ENCODE measurements around the gene TMTC1.
A peak's percentile ranks its signal among the peaks of the same experiment; 100 is the strongest.

Gene TMTC1

DNA sequence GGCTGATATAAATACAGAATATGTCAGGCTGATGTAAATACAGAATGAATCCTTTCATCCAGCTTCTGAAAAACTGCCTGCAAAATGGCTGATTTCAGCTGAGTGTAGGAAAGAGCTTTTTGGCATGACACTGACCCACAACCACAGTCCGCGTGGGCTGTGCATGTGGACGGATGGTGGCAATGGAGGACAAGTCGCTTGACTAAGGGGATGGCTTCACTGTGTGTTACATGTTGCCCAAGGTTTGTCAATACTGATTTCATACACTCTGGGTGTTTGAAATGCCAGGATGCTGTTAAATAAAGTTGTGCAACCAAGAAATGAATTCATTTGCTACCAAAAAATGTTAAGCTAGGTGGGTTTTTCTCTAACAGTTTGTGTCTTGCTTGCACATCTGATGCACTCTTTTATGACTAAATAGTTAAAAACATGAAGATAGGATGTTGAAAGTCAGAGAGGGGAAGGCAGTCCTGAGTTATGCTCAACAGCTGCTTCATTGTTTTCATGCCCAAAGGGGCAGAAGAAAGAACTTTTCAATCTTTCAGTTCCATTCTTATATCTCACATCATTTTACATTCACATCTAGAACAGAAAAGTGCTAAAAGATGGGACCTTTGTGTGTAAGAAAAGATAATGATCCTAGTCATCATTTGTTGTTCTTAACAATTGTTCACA, 249.8 kb downstream of the TMTC1 start:
- no peak for DNase-seq (ENCODE audit: low read depth)

- no peak for DNase-seq (ENCODE audit: low read depth)
Measured at GRCh38 chr12:29531471-29531870, 252.3 kb downstream of the TMTC1 start.

DNA sequence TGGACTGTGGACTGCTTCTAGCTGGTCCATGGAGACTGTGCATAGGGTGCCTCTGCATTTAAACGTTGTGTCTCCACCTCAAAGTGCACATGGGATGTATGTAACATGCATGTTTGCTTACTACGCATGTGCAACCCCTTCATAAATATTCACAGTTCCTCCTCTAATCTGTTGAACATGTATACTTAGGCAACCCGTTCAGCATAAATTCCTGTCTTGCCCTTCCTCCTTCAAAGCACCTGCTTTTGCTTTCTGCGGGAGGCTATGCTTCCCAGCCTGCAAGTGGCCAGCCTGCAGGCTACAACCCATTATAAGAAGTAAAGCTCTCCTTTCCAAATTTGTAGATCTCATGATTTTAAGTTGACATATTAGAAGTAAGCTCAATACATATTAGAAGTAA, 253.3 kb downstream of the TMTC1 start:
- DNase-seq (ENCODE audit: low read depth): no peak

DNA sequence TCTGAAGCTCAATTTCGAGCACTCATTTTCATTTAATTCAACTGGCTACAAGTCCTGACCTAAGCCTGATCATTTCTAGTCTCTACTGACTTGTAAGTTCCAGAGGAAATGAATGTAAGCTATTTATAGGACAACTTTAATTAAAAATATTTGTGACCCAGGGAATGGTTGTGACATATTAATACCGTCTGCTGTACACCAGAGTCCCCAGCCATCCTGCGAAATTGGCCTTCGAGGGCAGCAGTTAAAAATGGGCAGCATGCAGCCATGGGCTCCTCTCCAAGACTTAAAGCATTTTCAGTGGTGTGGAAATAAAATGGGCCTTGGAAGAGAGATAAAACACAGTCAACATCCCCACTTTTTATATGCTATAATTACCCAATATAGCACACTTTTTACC, 255.6 kb downstream of the TMTC1 start:
- no peak for DNase-seq (ENCODE audit: low read depth)

DNA sequence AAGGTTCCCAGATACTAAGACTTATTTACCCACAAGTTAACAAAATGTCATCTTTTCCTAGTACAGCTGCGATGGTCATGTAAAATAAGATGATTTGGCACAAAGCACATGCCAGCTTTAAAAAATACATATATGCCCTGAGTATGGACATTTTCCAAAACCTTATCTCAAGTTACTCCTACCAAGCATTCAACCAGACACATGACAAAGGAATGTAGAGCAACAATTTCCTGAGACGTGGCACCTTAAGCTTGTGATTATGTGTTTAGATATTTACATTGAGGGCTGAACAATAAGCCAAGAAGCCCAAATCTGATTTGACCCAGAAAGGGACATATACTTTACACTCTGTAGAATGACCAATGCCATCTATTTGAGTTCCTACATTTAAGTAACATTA, 261.8 kb downstream of the TMTC1 start:
- no peak for DNase-seq (ENCODE audit: low read depth)

GRCh38 chr12:29519585-29520182, 264.1 kb downstream of the TMTC1 start:
- peak; percentile 5 for DNase-seq (ENCODE audit: low read depth)

DNA sequence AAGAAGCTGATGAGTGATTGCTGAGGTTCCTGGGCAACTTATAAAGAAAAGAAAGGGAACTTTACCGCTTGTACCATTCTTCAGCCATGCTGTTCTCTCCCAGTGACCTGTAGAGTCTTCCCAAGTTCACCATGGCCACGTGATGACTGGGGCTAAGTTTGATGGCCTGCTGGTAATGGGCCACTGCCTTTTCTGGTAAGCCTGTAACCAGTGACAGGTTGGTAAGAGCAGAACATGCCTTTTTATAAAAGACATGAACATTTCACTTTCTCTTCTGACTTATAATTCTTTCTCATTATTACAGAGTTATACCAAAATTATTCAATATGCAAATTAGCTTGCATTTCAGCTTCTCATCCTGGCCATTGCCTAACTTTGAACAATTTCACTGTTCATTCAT, 265.3 kb downstream of the TMTC1 start:
- DNase-seq (ENCODE audit: low read depth): no peak

DNA sequence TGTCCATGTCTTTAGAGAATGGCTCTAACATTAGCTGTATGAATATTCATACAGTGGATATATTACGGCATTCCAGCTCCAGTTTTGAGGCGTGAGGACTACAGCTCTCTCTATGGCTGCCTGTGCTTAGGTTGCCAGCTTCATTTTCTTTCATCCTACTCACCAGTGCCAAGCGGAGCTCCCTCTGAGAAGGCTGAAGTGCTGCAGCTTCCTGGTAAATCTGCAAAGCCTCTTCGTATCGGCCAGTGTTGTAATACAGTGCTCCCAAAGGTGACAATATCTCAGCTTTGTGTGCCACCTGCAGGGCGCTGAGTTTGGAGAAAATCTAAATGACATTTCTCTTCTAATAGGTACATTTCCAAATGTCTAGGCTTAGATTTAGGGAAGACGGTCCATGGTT, 266.5 kb downstream of the TMTC1 start:
- DNase-seq (ENCODE audit: low read depth): no peak

- no peak for DNase-seq (ENCODE audit: low read depth)
Measured at GRCh38 chr12:29516431-29516875, 267.3 kb downstream of the TMTC1 start.

DNA sequence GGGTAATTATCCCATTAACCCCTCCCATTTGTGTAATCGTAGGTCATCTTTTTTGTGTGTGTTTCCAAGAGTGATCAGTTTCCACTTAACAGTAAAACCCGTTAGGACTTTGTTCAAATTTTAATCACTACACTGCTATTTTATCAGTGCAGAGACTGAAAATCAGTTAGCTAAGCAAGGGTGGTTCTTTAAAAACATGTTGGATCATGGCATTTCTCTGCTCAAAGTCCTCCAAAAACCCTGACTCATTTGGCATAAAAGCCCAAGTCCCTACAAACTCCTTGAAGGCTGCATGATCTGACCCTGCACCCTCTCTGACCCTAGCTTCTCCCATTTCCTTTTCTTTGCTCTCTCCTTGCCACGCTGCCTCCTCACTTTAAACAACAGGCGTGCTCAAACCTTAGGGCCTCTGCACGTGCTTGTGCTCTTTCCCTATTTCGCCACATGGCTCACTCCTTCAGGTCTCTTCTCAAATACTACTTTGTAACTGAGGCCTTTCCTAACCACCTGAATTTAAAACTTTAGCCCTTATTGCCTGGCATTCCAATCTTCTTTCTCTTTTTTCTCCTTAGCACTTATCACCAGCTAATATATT, 273.1 kb downstream of the TMTC1 start:
- DNase-seq (ENCODE audit: low read depth): no peak

DNA sequence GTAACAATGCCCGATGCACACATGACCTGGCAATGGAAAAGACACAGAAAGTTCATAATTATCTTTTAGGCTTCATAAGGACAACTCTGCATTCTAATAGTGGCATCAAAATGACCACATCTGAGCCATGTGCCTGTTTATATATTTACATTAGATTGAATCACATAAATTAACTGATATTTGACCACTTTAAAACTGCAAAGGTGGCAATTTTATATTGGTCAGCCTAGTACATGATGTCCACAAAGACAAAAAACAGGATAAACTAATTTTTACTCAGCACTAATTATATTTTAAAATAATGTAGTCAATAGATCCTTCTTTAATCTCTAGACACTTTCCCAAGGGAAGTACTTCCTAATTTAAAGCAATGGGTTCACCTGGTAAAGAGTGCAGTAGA, 274.2 kb downstream of the TMTC1 start:
- no peak for DNase-seq (ENCODE audit: low read depth)

DNA sequence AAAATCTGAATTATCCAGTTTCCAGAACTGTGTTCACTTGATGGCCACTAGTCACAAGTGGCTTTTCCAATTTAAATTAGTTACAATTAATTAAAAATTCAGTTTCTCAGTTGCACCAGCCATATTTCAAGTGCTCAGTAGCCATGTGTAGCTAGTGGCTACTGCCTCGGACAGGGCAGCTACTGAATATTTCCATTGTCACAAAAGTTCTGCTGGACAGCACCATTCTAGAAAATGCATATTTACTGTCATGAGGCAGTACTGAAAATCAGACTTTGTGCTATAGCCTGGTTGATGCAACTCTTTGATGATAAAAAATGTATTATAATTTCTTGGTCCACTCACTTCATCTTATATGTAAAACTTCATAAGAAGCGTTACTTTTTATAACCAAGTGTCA, 274.8 kb downstream of the TMTC1 start:
- DNase-seq (ENCODE audit: low read depth): no peak

- DNase-seq (ENCODE audit: low read depth): no peak
Measured at GRCh38 chr12:29505122-29505521, 278.6 kb downstream of the TMTC1 start.

DNA sequence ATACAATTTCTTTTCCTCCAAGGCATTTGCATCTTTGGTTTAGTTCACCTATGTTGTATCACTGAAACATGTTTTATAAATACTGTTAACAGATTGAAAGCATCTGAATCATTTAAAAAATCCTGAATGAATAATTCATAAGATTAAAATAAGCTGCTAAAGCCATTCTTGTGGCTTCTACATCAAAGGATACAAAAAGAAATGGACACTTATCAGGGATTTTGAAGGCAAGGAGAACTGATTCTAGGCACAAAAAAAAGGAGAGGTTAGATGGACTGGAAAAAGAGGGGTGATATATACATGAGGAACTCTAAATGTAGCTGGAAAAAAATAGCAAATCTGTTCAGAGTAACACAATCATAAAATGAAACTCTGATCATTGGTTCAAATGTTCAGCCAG, 280.5 kb downstream of the TMTC1 start:
- no peak for DNase-seq (ENCODE audit: low read depth)

DNA sequence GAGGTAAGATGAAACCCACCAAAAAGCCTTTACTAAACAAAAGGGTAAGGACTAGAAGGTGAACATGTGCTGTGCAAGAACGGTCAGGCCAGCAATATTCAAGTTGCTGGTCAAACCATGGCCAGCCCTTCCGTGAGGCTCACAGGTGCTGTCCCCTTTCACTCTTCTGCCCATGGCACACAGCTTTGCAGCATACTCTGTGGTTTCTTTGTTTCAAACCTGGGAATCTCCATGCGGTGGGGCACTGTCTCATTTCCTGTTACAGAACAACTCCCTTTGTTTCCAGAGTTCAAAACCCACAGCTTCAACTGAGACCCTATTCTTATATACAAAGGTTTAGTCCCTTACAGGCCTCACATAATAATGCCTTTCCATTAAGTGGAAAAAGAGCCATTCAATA, 284.5 kb downstream of the TMTC1 start:
- DNase-seq (ENCODE audit: low read depth): no peak

DNA sequence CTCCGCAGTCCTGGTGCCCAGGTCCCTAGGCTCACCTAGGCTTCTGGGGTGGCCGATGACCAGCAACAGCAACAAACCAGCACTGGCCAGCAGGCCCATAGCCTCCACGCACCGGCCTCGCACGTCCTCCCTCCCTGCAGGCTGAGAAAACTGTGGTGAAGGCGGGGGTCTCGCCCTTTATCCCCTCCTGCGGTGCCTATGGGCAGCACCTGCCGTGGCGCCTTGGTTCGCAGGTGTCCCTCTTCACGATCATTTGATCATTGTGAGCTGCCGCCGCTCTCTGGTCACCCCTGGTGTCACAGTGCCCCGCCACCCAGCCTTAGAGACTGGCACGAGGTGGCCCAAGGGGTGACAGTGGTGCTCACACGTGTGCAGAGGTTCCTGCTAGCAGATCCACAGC, 286.2 kb downstream of the TMTC1 start, which contains the start of gene OVCH1:
Gene OVCH1, minus strand, starts transcription at position 99 of the 400 bp plus-strand sequence. Its CDS starts 0 bp downstream, at position 99.
- no peak for DNase-seq (ENCODE audit: low read depth)

GRCh38 chr12:29492891-29493290, 290.9 kb downstream of the TMTC1 start:
- DNase-seq (ENCODE audit: low read depth): no peak

- no peak for DNase-seq (ENCODE audit: low read depth)
Measured at GRCh38 chr12:29486972-29487371, 296.8 kb downstream of the TMTC1 start.

DNA sequence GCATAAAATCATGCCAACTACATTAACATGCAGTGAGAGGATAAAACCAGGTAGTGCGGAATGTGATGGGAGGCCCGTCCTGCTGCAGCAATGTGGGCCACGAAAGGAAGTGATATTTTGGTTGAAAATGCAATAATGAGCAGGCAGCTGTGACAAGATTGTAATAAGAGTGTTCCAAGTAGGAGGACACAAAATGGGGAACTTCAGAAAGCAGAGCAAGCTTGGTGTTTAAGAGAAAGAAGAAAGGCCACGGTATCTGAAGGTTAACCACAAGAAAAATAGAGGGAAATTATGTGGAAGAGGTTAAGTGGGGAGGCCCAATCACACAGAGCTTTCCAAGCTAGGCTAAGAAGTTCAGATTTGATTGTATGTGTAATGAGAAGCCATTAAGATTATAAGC, 320.5 kb downstream of the TMTC1 start:
- no peak for DNase-seq (ENCODE audit: low read depth)

DNA sequence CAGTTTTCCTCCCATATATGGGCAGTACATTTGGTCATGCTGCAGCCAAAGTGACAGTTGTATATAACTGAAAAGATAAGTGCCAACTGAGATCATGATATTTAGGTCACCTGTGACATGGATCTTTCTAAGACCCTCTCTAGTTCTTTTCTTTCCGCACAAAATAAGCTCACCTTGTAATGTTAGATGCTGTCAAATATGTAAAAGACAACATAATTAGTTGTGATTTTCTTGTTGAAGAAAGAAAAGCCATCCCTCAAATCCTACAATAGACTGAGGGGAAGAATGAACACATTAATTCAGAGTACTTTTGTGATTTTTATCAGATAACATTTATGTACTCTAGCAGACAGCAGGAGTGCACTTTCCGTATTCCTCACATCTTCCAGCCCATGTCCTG, 323.7 kb downstream of the TMTC1 start:
- no peak for DNase-seq (ENCODE audit: low read depth)

- no peak for DNase-seq (ENCODE audit: low read depth)
Measured at GRCh38 chr12:29455087-29455486, 328.7 kb downstream of the TMTC1 start.

DNA sequence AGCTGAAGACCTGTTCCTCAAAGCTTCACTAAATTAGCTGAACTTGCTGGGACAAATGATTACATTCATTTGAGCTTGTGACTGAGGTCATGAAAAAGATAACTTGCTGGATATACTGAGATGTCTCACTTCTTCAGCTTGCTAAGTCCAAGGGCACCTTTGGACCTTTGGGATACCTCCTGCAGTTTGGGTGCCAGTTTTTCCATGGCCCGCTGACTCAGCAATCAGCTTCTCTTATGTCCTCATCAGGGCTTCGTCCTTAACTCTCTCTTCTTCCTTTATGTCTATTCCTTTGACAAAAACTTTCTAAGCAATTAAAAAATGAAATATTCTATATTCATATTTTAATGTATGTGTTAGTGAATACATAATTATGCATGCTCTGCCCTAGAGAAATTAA, 331.9 kb downstream of the TMTC1 start:
- no peak for DNase-seq (ENCODE audit: low read depth)
